HCT116 (cell line): ENCODE data around the gene LRRC10. TPM values are rescaled to one million over a fixed set of nuclear protein-coding genes. Genes with fewer than 3 reads are reported as not detected.

ENCODE experiments used
- ATAC-seq: fragments of 200-7000 bp; cut with Tn5 transposase; 2 replicates; pipeline ENCODE4 v1.9.1; 2020; ENCODE audit warnings: mild to moderate bottlenecking, moderate library complexity
- BruUV-seq: library from RNA; stranded (reverse); fragments of 400-500 nt; replicated peaks from 2 replicates; lab custom pipeline; 2021; lab: Mats Ljungman, UMichigan
- CTCF ChIA-PET: fragments of 300-600 bp; sonication (Branson Sonifier 250); formaldehyde crosslinking; loops from one replicate; lab custom pipeline; 2021; ENCODE audit warnings: antibody characterized with exemption; lab: Charles Lee
- POLR2A ChIA-PET: fragments of 300-600, 350-600 bp; sonication (Branson Sonifier 250); formaldehyde crosslinking; loops from one replicate; lab custom pipeline; 2021; ENCODE audit warnings: antibody characterized with exemption; lab: Charles Lee
- RAD21 ChIA-PET, 2 experiments: fragments of 300-600 bp; sonication (Branson Sonifier 250); formaldehyde crosslinking; loops; one replicate each; lab custom pipeline; 2023; ENCODE audit warnings: low total read pairs in 2 of 2; ENCODE audit not compliant: uncharacterized antibody in 2 of 2, unreplicated experiment in 2 of 2, low non-redundant PET in 1 of 2; lab: Charles Lee
- DNase-seq: peaks from one replicate; pipeline ENCODE4 v3.0.0-alpha.2; 2010; ENCODE audit warnings: low read depth, low spot score
- H2AFZ ChIP-seq: fragments of 200-600 bp; shearing (Covaris generic), sonication (generic); 2 replicates; pipeline ENCODE4 v1.6.1; 2017; ENCODE audit warnings: low read depth, mixed run types, mixed read lengths, antibody characterized with exemption, low read length; ENCODE audit not compliant: poor library complexity, severe bottlenecking
- H3K27ac ChIP-seq: 2 replicates; pipeline ENCODE4 v1.5.1; 2012; ENCODE audit warnings: low read depth, low read length
- H3K27me3 ChIP-seq: fragments of 200-600 bp; sonication (generic); 2 replicates; pipeline ENCODE4 v1.6.1; 2016; ENCODE audit warnings: mixed run types, low read length, mixed read lengths; ENCODE audit not compliant: insufficient read depth
- H3K36me3 ChIP-seq, 2 experiments: fragments of 200-500 bp in 1 of 2; fragments of 200-600 bp in 1 of 2; sonication (Bioruptor generic) in 1 of 2; sonication (generic) in 1 of 2; 2 replicates each; pipeline versions ENCODE4 v1.5.1 to v1.6.1; 2014 to 2016; ENCODE audit warnings: low read length in 2 of 2, inconsistent platforms in 1 of 2, mixed read lengths in 1 of 2, mixed run types in 1 of 2; ENCODE audit not compliant: insufficient read depth in 2 of 2, control insufficient read depth in 1 of 2
- H3K4me1 ChIP-seq, 2 experiments: fragments of 200-600 bp in 1 of 2; sonication (generic) in 1 of 2; 2 replicates each; pipeline versions ENCODE4 v1.5.1 to v1.6.1; 2012 to 2017; ENCODE audit warnings: low read length in 2 of 2, inconsistent platforms in 1 of 2, mild to moderate bottlenecking in 1 of 2, mixed read lengths in 1 of 2, mixed run types in 1 of 2, moderate library complexity in 1 of 2; ENCODE audit not compliant: insufficient read depth in 2 of 2, control insufficient read depth in 1 of 2
- H3K4me2 ChIP-seq: fragments of 200-600 bp; sonication (generic); 2 replicates; pipeline ENCODE4 v1.6.1; 2017; ENCODE audit warnings: mixed run types, low read length, mixed read lengths
- H3K4me3 ChIP-seq, 2 experiments: fragments of 200-600 bp in 1 of 2; sonication (generic) in 1 of 2; replicated peaks in 1 of 2; 2 replicates each; pipeline ENCODE4 v1.5.1; 2011 to 2016; ENCODE audit warnings: low read length in 2 of 2, control low read depth in 1 of 2, low read depth in 1 of 2, mild to moderate bottlenecking in 1 of 2, mixed read lengths in 1 of 2, mixed run types in 1 of 2
- H3K79me2 ChIP-seq: fragments of 200-600 bp; sonication (generic); 2 replicates; pipeline ENCODE4 v1.6.1; 2017; ENCODE audit warnings: mild to moderate bottlenecking, mixed run types, low read length, moderate library complexity, mixed read lengths; ENCODE audit not compliant: insufficient read depth
- H3K9ac ChIP-seq: fragments of 200-600 bp; sonication (generic); 2 replicates; pipeline ENCODE4 v1.6.1; 2016; ENCODE audit warnings: low read length, mixed read lengths
- H3K9me2 ChIP-seq: fragments of 200-600 bp; sonication (generic), shearing (Covaris generic); 2 replicates; pipeline ENCODE4 v1.6.1; 2017; ENCODE audit warnings: mixed run types, mild to moderate bottlenecking, moderate library complexity; ENCODE audit not compliant: insufficient read depth
- H3K9me3 ChIP-seq, 2 experiments: fragments of 200-500 bp in 1 of 2; fragments of 200-600 bp in 1 of 2; sonication (Bioruptor generic) in 1 of 2; sonication (generic) in 1 of 2; 2 replicates each; pipeline ENCODE4 v1.6.1; 2014 to 2017; ENCODE audit warnings: low read length in 2 of 2, mixed read lengths in 2 of 2, inconsistent platforms in 1 of 2, low read depth in 1 of 2, mild to moderate bottlenecking in 1 of 2, mixed run types in 1 of 2, moderate library complexity in 1 of 2; ENCODE audit not compliant: control insufficient read depth in 1 of 2, insufficient read depth in 1 of 2
- H4K20me1 ChIP-seq: fragments of 200-600 bp; sonication (generic), shearing (Covaris generic); 2 replicates; pipeline ENCODE4 v1.6.1; 2017; ENCODE audit warnings: mixed run types, mild to moderate bottlenecking, moderate library complexity; ENCODE audit not compliant: insufficient read depth
- ATF3 ChIP-seq: IDR thresholded peaks from 2 replicates; pipeline ENCODE4 v1.6.1; 2012
- CBX3 ChIP-seq: IDR thresholded peaks from 2 replicates; pipeline ENCODE4 v1.6.1; 2012; ENCODE audit warnings: low read depth
- CEBPB ChIP-seq: IDR thresholded peaks from 2 replicates; pipeline ENCODE4 v1.6.1; 2012; ENCODE audit warnings: low read depth
- CTCF ChIP-seq, 3 experiments: fragments of 200-600 bp in 1 of 3; sonication (generic) in 1 of 3; IDR thresholded peaks in 2 of 3; conservative IDR thresholded peaks in 1 of 3; 2 replicates each; pipeline ENCODE4 v1.5.1; 2012 to 2017; ENCODE audit warnings: low read depth in 2 of 3, low read length in 2 of 3, antibody characterized with exemption in 1 of 3, borderline replicate concordance in 1 of 3, control low read depth in 1 of 3, mild to moderate bottlenecking in 1 of 3, mixed read lengths in 1 of 3, mixed run types in 1 of 3, moderate library complexity in 1 of 3; ENCODE audit not compliant: insufficient read depth in 1 of 3
- EGR1 ChIP-seq: IDR thresholded peaks from 2 replicates; pipeline ENCODE4 v1.6.1; 2012; ENCODE audit warnings: low read depth
- ELF1 ChIP-seq: IDR thresholded peaks from 2 replicates; pipeline ENCODE4 v1.6.1; 2012; ENCODE audit warnings: low read depth, borderline replicate concordance
- EZH2 ChIP-seq: fragments of 200-600 bp; sonication (generic); IDR thresholded peaks from 2 replicates; pipeline ENCODE4 v1.6.1; 2017; ENCODE audit warnings: antibody characterized with exemption, mixed run types
- POLR2A ChIP-seq: IDR thresholded peaks from 2 replicates; pipeline ENCODE4 v1.7.0; 2011; ENCODE audit warnings: borderline replicate concordance; ENCODE audit not compliant: insufficient read depth, insufficient read length; ENCODE audit errors: extremely low read depth
- POLR2AphosphoS5 ChIP-seq: IDR thresholded peaks from 2 replicates; pipeline ENCODE4 v1.6.1; 2011; ENCODE audit warnings: mild to moderate bottlenecking, low read depth, low read length, moderate library complexity
- RAD21 ChIP-seq: IDR thresholded peaks from 2 replicates; pipeline ENCODE4 v1.6.1; 2012; ENCODE audit warnings: low read depth, mild to moderate bottlenecking
- REST ChIP-seq: IDR thresholded peaks from 2 replicates; pipeline ENCODE4 v1.6.1; 2012; ENCODE audit warnings: low read depth
- SIN3A ChIP-seq: IDR thresholded peaks from 2 replicates; pipeline ENCODE4 v1.6.1; 2012; ENCODE audit warnings: low read depth
- SP1 ChIP-seq: IDR thresholded peaks from 2 replicates; pipeline ENCODE4 v1.6.1; 2012; ENCODE audit warnings: low read depth
- SRF ChIP-seq: IDR thresholded peaks from 2 replicates; pipeline ENCODE4 v1.6.1; 2012; ENCODE audit warnings: low read depth
- YY1 ChIP-seq: IDR thresholded peaks from 2 replicates; pipeline ENCODE4 v1.6.1; 2011; ENCODE audit warnings: low read length, low read depth, moderate library complexity, mild to moderate bottlenecking; ENCODE audit not compliant: insufficient replicate concordance; ENCODE audit errors: extremely low read depth
- ZBTB33 ChIP-seq: IDR thresholded peaks from 2 replicates; pipeline ENCODE4 v1.6.1; 2011; ENCODE audit warnings: mild to moderate bottlenecking, low read length, moderate library complexity; ENCODE audit not compliant: insufficient replicate concordance; ENCODE audit errors: extremely low read depth
- ZFX ChIP-seq: fragments of 450-650 bp; IDR thresholded peaks from 2 replicates; pipeline ENCODE4 v1.6.1; 2017
- ZNF274 ChIP-seq: fragments of 200-500 bp; sonication (Bioruptor generic); IDR thresholded peaks from 2 replicates; pipeline ENCODE4 v1.6.1; 2014; ENCODE audit warnings: mild to moderate bottlenecking, low read depth, low read length, inconsistent platforms
- intact Hi-C: fragments of 100-400 bp; cut with micrococcal nuclease; formaldehyde crosslinking; loops from 2 replicates; pipeline ENCODE4 v1.10.0; 2022
- total RNA-seq: library from RNA; stranded (reverse); gene quantifications from one replicate; pipeline ENCODE4 v1.2.1, GENCODE V29; 2021; ENCODE audit not compliant: unreplicated experiment

The LRRC10 gene
- total RNA-seq, 1 experiment from 2014 or later: not detected

GRCh38 chr12:69600804-69601203 lies 9.9 kb downstream of the LRRC10 start:
- Histone ChIP-seq H3K79me2 (peaks cover 17% of the 10 kb centered on the region), H3K36me3 (peaks cover 47 to 52% of the 10 kb centered on the region in 2 experiments), H3K4me3 (no peak overlapping the region), H3K9ac (no peak overlapping the region), H3K27me3 (no peaks in the 10 kb centered on the region), H2AFZ (no peak overlapping the region), H3K4me2 (no peak overlapping the region), H4K20me1 (peaks cover 18% of the 10 kb centered on the region; the same call in 1 of the 2 replicates), H3K9me2 (no peaks in the 10 kb centered on the region), H3K4me1 (no peaks in the 10 kb centered on the region), H3K9me3 (no peaks in the 10 kb centered on the region), H3K27ac (no peak overlapping the region)
- intact Hi-C loops: no loop called here
- RAD21 ChIA-PET: no interaction called here
- ATAC-seq (no peak), DNase-seq (no peak)
- TF ChIP-seq EGR1 (no peak), ELF1 (no peak), ZBTB33 (no peak), RAD21 (no peak), CBX3 (no peak), YY1 (no peak), POLR2AphosphoS5 (no peak), ATF3 (no peak), SRF (no peak), SP1 (no peak), SIN3A (no peak), CEBPB (no peak), CTCF (IDR thresholded peaks at IDR 0.05 in 2 of 3, conservative IDR thresholded peaks at IDR 0.05 in 1 of 3; ENCODE audit: borderline replicate concordance in 1 of 3, insufficient read depth in 1 of 3, low read depth in 2 of 3, low read length in 2 of 3) (no peak), EZH2 (no peak), ZFX (no peak), REST (no peak), ZNF274 (no peak), POLR2A (no peak)
- CTCF ChIA-PET: no interaction called here
- BruUV-seq: no TSS peak
- POLR2A ChIA-PET: no interaction called here
